OCI-LY3 (cell line): Measurements from ENCODE around the gene PLAAT2.

Experiments
- H2AFZ ChIP-seq: fragments of 200-600, 300-600 bp; shearing (Covaris generic); 2 replicates; pipeline ENCODE4 v1.6.0; 2014; ENCODE audit warnings: antibody characterized with exemption, low read depth, low read length
- H3K27ac ChIP-seq: fragments of 200-600, 300-600 bp; sonication (generic); 2 replicates; pipeline ENCODE4 v1.5.1; 2014; ENCODE audit warnings: mild to moderate bottlenecking, low read length, moderate library complexity, mixed read lengths
- H3K27me3 ChIP-seq: fragments of 200-600, 300-600 bp; sonication (generic); 2 replicates; pipeline ENCODE4 v1.6.1; 2014; ENCODE audit warnings: low read depth, low read length, mixed read lengths
- H3K36me3 ChIP-seq: fragments of 200-600, 300-600 bp; sonication (generic); replicated peaks from 2 replicates; pipeline ENCODE3; 2014; ENCODE audit warnings: low read depth, low read length, mixed read lengths
- H3K4me1 ChIP-seq: fragments of 300-600, 200-600 bp; sonication (generic); 2 replicates; pipeline ENCODE4 v1.6.1; 2014; ENCODE audit warnings: low read length, mixed read lengths
- H3K4me2 ChIP-seq: fragments of 200-600, 300-600 bp; sonication (generic); 2 replicates; pipeline ENCODE4 v1.6.1; 2014; ENCODE audit warnings: low read length, mixed read lengths
- H3K4me3 ChIP-seq: fragments of 300-600, 200-600 bp; sonication (generic); 2 replicates; pipeline ENCODE4 v1.5.1; 2014; ENCODE audit warnings: antibody characterized with exemption, mild to moderate bottlenecking, low read length, moderate library complexity
- H3K79me2 ChIP-seq: fragments of 300-600, 200-600 bp; shearing (Covaris generic); 2 replicates; pipeline ENCODE4 v1.6.1; 2014; ENCODE audit warnings: mild to moderate bottlenecking, low read length, mixed read lengths
- H3K9ac ChIP-seq: fragments of 300-600, 200-600 bp; shearing (Covaris generic); 2 replicates; pipeline ENCODE4 v1.6.0; 2014; ENCODE audit warnings: mild to moderate bottlenecking, low read length, moderate library complexity
- H3K9me3 ChIP-seq: fragments of 200-600, 300-600 bp; shearing (Covaris generic); 2 replicates; pipeline ENCODE4 v1.6.1; 2014; ENCODE audit warnings: low read length, mixed read lengths; ENCODE audit not compliant: insufficient read depth
- H4K20me1 ChIP-seq: fragments of 200-600, 300-600 bp; sonication (generic); 2 replicates; pipeline ENCODE4 v1.6.1; 2016; ENCODE audit warnings: low read length, mixed read lengths; ENCODE audit not compliant: insufficient read depth
- EZH2phosphoT487 ChIP-seq: fragments of 200-600 bp; shearing (Covaris generic); IDR thresholded peaks from 2 replicates; pipeline ENCODE4 v1.6.1; 2018; ENCODE audit warnings: antibody characterized with exemption, mixed run types, low read depth
- TF ChIP-seq, protein P1 (sequence below): fragments of 200-600, 300-600 bp; sonication (generic); IDR thresholded peaks from 2 replicates; pipeline ENCODE4 v1.5.1; 2014; ENCODE audit warnings: antibody characterized with exemption, low read length, low read depth

The PLAAT2 gene

DNA sequence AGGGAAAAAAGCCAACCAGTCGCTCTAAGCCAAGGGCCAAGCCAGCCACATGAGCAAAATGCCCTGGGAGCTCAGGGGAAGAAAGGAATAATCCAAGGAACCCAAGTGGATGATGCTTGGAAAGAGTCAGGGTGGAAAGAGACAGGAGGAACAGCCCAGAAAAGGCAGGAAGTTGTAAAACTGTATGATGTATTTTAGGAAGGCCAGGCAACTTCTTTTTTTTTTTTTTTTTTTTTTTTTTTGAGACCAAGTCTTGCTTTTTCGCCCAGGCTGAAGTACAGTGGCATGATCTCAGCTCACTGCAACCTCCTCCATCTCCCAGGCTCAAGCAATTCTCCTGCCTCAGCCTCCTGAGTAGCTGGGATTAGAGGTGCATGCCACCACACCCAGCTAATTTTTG lies 55.7 kb downstream of the PLAAT2 start:
- Histone ChIP-seq H3K79me2 (no peaks in the 10 kb centered on the region), H3K27ac (no peak overlapping the region), H3K36me3 (no peaks in the 10 kb centered on the region), H3K9me3 (no peaks in the 10 kb centered on the region), H3K9ac (no peak overlapping the region), H3K4me1 (no peaks in the 10 kb centered on the region), H3K4me3 (no peak overlapping the region), H4K20me1 (no peaks in the 10 kb centered on the region), H3K27me3 (no peaks in the 10 kb centered on the region), H2AFZ (no peak overlapping the region), H3K4me2 (no peak overlapping the region)
- TF ChIP-seq EZH2phosphoT487, result no peak
- TF ChIP-seq, protein P1, sequence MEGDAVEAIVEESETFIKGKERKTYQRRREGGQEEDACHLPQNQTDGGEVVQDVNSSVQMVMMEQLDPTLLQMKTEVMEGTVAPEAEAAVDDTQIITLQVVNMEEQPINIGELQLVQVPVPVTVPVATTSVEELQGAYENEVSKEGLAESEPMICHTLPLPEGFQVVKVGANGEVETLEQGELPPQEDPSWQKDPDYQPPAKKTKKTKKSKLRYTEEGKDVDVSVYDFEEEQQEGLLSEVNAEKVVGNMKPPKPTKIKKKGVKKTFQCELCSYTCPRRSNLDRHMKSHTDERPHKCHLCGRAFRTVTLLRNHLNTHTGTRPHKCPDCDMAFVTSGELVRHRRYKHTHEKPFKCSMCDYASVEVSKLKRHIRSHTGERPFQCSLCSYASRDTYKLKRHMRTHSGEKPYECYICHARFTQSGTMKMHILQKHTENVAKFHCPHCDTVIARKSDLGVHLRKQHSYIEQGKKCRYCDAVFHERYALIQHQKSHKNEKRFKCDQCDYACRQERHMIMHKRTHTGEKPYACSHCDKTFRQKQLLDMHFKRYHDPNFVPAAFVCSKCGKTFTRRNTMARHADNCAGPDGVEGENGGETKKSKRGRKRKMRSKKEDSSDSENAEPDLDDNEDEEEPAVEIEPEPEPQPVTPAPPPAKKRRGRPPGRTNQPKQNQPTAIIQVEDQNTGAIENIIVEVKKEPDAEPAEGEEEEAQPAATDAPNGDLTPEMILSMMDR, result no peak

DNA sequence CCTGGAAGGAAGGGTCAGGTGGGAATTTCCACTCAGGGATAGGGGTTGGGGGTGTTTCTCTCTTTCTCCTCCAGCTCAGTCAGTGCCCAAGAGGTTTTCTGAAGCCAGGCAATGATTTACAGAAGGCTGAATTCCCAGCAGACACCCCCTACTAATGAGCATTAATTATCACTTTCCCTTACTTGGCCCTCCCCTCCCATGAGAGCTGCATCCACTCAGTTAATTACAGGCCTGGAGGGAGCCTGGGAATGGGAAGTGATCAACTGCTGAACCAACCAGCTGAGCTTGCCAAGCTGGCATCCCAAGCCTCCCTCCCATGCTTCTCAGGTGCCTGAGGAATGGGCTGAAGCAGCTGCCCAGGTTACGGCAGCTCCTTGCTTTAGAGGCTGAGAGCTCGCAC lies 56.3 kb downstream of the PLAAT2 start:
- H3K36me3 ChIP-seq, result no peaks in the 10 kb centered on the region
- no peak overlapping the region for H3K4me2 ChIP-seq
- H2AFZ ChIP-seq, result no peak overlapping the region
- no peak overlapping the region for H3K27ac ChIP-seq
- H3K79me2 ChIP-seq, result no peaks in the 10 kb centered on the region
- no peaks in the 10 kb centered on the region for H4K20me1 ChIP-seq
- TF ChIP-seq EZH2phosphoT487, result no peak
- no peaks in the 10 kb centered on the region for H3K4me1 ChIP-seq
- no peaks in the 10 kb centered on the region for H3K27me3 ChIP-seq
- H3K9me3 ChIP-seq, result no peaks in the 10 kb centered on the region
- H3K4me3 ChIP-seq, result no peak overlapping the region
- H3K9ac ChIP-seq, result no peak overlapping the region

DNA sequence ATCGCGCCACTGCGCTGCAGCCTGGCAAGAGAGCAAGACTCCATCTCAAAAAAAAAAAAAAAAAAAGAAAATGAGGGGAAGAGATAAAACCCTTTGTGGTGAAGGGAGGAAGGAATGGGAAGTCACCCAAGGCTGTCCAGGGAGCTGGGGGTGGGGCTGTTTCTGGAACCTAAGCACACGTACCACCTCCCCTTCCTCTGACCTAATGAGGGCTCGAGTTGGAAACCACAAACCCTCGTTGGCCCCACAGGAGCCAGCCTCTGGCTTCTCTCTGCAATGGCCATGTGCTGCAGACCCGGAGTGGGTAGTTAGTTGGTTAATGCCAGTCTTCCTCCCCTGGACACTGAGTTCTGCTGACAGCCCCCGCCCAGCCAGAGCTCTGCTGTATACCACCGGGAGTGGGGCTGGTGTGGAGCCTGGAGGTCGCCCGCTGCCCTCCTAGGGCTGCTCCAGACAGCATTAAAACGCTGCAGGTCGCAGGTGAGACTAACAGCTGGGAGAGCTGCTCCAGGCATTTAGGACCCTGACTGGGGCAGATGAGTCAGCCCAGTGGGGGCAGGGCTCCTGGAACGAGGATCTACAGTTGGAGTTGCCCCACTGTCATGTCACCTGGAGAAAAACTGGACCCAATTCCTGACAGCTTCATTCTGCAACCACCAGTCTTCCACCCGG lies 57.2 kb downstream of the PLAAT2 start, which contains the start of gene LGALS12:
Gene LGALS12, plus strand, starts transcription at position 228 of the 672 bp plus-strand sequence. Its CDS starts 375 bp downstream, at position 603.
- no peaks in the 10 kb centered on the region for H4K20me1 ChIP-seq
- no peaks in the 10 kb centered on the region for H3K9me3 ChIP-seq
- H3K36me3 ChIP-seq, result no peaks in the 10 kb centered on the region
- H3K4me1 ChIP-seq, result no peaks in the 10 kb centered on the region
- H2AFZ ChIP-seq, result no peak within 1 kb of the TSS
- H3K9ac ChIP-seq, result no peak within 1 kb of the TSS
- TF ChIP-seq, protein P1, result no peak
- TF ChIP-seq EZH2phosphoT487, result no peak
- H3K79me2 ChIP-seq, result no peaks in the 10 kb centered on the region
- H3K4me2 ChIP-seq, result no peak within 1 kb of the TSS
- H3K4me3 ChIP-seq, result no peak within 1 kb of the TSS
- no peaks in the 10 kb centered on the region for H3K27me3 ChIP-seq
- H3K27ac ChIP-seq, result no peak within 1 kb of the TSS

DNA sequence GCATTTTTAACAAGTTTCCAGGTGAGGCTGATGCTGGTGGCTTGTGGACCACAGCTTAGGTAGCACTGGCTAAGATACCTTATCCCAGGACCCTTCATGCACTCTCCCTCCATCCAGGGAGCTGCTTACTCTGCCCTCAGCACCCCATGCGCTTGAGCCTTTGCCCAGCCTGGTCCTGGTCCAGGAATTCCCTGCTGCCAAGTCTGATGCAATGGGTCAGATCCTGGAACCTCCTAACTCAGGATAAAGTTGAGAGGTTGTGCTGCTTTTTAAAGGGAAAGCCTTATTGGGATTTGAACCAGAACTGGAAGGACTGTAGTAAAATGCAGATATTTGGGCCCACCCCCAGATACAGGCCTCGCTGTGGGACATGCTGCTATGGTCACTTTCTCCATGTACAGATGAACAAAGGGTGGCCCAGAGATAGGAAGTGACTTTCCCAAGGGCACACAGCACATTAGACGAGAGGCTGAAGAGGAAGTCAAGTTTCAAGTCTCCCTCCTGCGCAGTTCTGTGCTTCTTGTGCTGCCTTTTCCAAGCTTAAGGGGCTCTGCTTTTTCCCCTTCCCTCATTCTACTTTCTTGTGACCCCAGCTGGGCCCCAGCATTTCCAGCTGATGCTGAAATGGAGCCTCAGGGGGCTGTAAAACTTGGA lies 58.1 kb downstream of the PLAAT2 start:
- Histone ChIP-seq H3K36me3 (no peaks in the 10 kb centered on the region), H3K27ac (no peak overlapping the region), H2AFZ (no peak overlapping the region), H3K4me2 (no peak overlapping the region), H3K27me3 (no peaks in the 10 kb centered on the region), H3K9me3 (peaks cover 6% of the 10 kb centered on the region; the same call in 1 of the 2 replicates), H4K20me1 (no peaks in the 10 kb centered on the region), H3K4me3 (no peak overlapping the region), H3K79me2 (no peaks in the 10 kb centered on the region), H3K4me1 (no peaks in the 10 kb centered on the region), H3K9ac (no peak overlapping the region)
- TF ChIP-seq, protein P1, result no peak
- TF ChIP-seq EZH2phosphoT487, result no peak
